Esophagus muscularis mucosa (tissue), 4 donors: Measurements from ENCODE around the gene BHLHA9. TPM values are rescaled to one million over a fixed set of nuclear protein-coding genes. Genes with fewer than 3 reads are reported as not detected.

Source experiments
- DNase-seq: peaks from one replicate; pipeline ENCODE4 v3.0.0-alpha.2; 2017; ENCODE audit errors: extremely low spot score
- H3K27ac ChIP-seq, 4 donors: fragments of 200-600 bp; sonication (generic); replicated peaks in 1 of 4; 1 replicate in 3 of 4; 2 replicates in 1 of 4; pipeline ENCODE4 v1.5.1; 2016 to 2019; ENCODE audit warnings: mild to moderate bottlenecking in 1 of 4
- H3K27me3 ChIP-seq, 4 donors: fragments of 200-600 bp; sonication (generic); one replicate each; pipeline versions ENCODE4 v1.5.1 to v1.6.0; 2016 to 2019
- H3K36me3 ChIP-seq, 4 donors: fragments of 200-600 bp; sonication (generic); one replicate each; pipeline ENCODE4 v1.5.1; 2016 to 2019
- H3K4me1 ChIP-seq, 4 donors: fragments of 200-600 bp; sonication (generic); one replicate each; pipeline ENCODE4 v1.5.1; 2016 to 2019
- H3K4me3 ChIP-seq, 4 donors: fragments of 200-600 bp; sonication (generic); 1 replicate in 2 of 4; 2 replicates in 2 of 4; pipeline ENCODE4 v1.5.1; 2016 to 2019; ENCODE audit warnings: mild to moderate bottlenecking in 4 of 4, moderate library complexity in 1 of 4
- H3K9me3 ChIP-seq, 4 donors: fragments of 200-600 bp; sonication (generic); 1 replicate in 3 of 4; 2 replicates in 1 of 4; pipeline ENCODE4 v1.5.1; 2016 to 2019
- EP300 ChIP-seq: sonication (generic); formaldehyde crosslinking; IDR thresholded peaks from one replicate; pipeline ENCODE4 v1.6.1; 2017; ENCODE audit warnings: antibody characterized with exemption
- POLR2A ChIP-seq: fragments of 450-650 bp; IDR thresholded peaks from one replicate; pipeline ENCODE4 v1.6.1; 2017; ENCODE audit warnings: antibody characterized with exemption, moderate library complexity, mild to moderate bottlenecking, low read depth
- POLR2AphosphoS5 ChIP-seq, 2 donors: sonication (generic); formaldehyde crosslinking; IDR thresholded peaks; one replicate each; pipeline ENCODE4 v1.6.1; 2017; ENCODE audit warnings: antibody characterized with exemption in 2 of 2
- WGBS: methylation state at CpG from one replicate; pipeline ENCODE4 v1.1.5; 2018; 5-methylcytosine and 5-hydroxymethylcytosine counted together
- intact Hi-C: fragments of 100-400 bp; cut with DNase I; formaldehyde crosslinking; loops from one replicate; pipeline ENCODE4 v1.15.1; 2023
- total RNA-seq, 4 donors: library from RNA; depleted of rRNA; stranded (reverse); fragments of >200 nt; gene quantifications; one replicate each; pipeline versions ENCODE4 v1.1.0 to v1.2.1, GENCODE V29; 2016
- TF ChIP-seq, protein P1 (sequence below), 3 experiments: fragments of 200-600 bp in 2 of 3; fragments of 450-650 bp in 1 of 3; sonication (generic) in 2 of 3; IDR thresholded peaks; one replicate each; pipeline ENCODE4 v1.5.1; 2017 to 2019; ENCODE audit warnings: antibody characterized with exemption in 3 of 3, mild to moderate bottlenecking in 2 of 3, moderate library complexity in 1 of 3

BHLHA9 gene
- total RNA-seq, 4 donors from 2014 or later = not detected

DNA sequence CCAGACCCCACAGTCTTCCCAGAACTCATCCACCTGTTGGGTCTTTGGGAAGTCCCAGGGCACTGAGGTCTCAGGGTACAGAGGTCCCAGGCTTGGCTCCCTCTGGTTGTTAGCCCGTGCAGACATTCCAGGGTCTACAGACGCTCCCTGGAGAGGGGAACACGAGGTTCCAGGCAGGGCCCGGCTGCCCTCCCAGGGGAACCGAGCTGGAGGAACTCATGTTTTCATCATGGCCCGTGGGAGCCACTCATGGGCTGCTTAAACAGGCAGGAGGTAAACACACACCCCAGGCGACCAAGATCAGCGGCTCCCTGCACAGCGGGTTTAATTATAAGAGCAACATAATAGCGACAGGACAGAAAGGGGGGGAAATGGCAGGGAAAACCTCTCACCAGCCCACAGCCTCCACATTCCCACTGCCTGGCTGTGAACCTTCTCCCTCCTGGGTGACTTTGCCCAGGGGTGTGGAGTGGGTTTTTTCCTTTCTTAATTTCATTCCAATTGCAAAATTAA is 45.7 kb downstream of the BHLHA9 start:
- DNase-seq = no peak
- Histone ChIP-seq H3K9me3 (no peaks in the 10 kb centered on the region), H3K4me1 (peaks cover 12 to 14% (median 12%) of the 10 kb centered on the region in 4 donors), H3K4me3 (no peak overlapping the region), H3K27me3 (peaks cover 0 to 39% (median 2%) of the 10 kb centered on the region in 4 donors), H3K36me3 (no peaks in the 10 kb centered on the region), H3K27ac (no peak overlapping the region)
- TF ChIP-seq POLR2A (no peak), POLR2AphosphoS5 (IDR thresholded peaks at IDR 0.05) (no peak), EP300 (no peak)
- TF ChIP-seq, protein P1, sequence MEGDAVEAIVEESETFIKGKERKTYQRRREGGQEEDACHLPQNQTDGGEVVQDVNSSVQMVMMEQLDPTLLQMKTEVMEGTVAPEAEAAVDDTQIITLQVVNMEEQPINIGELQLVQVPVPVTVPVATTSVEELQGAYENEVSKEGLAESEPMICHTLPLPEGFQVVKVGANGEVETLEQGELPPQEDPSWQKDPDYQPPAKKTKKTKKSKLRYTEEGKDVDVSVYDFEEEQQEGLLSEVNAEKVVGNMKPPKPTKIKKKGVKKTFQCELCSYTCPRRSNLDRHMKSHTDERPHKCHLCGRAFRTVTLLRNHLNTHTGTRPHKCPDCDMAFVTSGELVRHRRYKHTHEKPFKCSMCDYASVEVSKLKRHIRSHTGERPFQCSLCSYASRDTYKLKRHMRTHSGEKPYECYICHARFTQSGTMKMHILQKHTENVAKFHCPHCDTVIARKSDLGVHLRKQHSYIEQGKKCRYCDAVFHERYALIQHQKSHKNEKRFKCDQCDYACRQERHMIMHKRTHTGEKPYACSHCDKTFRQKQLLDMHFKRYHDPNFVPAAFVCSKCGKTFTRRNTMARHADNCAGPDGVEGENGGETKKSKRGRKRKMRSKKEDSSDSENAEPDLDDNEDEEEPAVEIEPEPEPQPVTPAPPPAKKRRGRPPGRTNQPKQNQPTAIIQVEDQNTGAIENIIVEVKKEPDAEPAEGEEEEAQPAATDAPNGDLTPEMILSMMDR (IDR thresholded peaks at IDR 0.05) = no peak
- 64% methylated on average over 8 of the region's 10 CpGs for WGBS
- intact Hi-C loops = no loop called here

Other genes starting within 250 kb of the BHLHA9 start
- gene ABR, start 90.5 kb upstream of the BHLHA9 start, total RNA-seq = 100 to 1,000 TPM in 3 of 4 donors, 10 to 100 TPM in 1; 98.4 to 142 (median 114) TPM
- under 1 TPM in 3 of 4 donors, not detected in 1; 0.11 to 0.32 (median 0.17) TPM for gene TRARG1, start 9.2 kb downstream of the BHLHA9 start, total RNA-seq
- gene YWHAE, start 129.8 kb downstream of the BHLHA9 start, total RNA-seq = 100 to 1,000 TPM; 329 to 408 (median 364) TPM
- gene CRK, start 185.8 kb downstream of the BHLHA9 start, total RNA-seq = 100 to 1,000 TPM in 1 of 4 donors, 10 to 100 TPM in 3; 59.8 to 102 (median 75.7) TPM
- 100 to 1,000 TPM; 248 to 444 (median 347) TPM for gene MYO1C, start 222.2 kb downstream of the BHLHA9 start, total RNA-seq
- 10 to 100 TPM; 62.0 to 89.3 (median 76.1) TPM for gene INPP5K, start 246.2 kb downstream of the BHLHA9 start, total RNA-seq